ENCODE measurements around the gene TMEM9.

TMEM9 gene

GRCh38 chr1:201144701-201145100 lies 9.6 kb downstream of the TMEM9 start:
- Mint-ChIP-seq H3K36me3 (ENCODE audit: low read depth) (no peaks in the 10 kb centered on the region), H3K4me1 (ENCODE audit: low read depth) (no peaks in the 10 kb centered on the region), H3K27ac (no peak overlapping the region), H3K4me3 (no peak overlapping the region), H3K27me3 (ENCODE audit: low read depth) (no peaks in the 10 kb centered on the region), H3K9me3 (no peaks in the 10 kb centered on the region)

GRCh38 chr1:201143726-201144635 lies 10.3 kb downstream of the TMEM9 start:
- no peaks in the 10 kb centered on the region for H3K4me1 Mint-ChIP-seq (ENCODE audit: low read depth)
- no peaks in the 10 kb centered on the region for H3K27me3 Mint-ChIP-seq (ENCODE audit: low read depth)
- H3K36me3 Mint-ChIP-seq (ENCODE audit: low read depth) = no peaks in the 10 kb centered on the region
- no peaks in the 10 kb centered on the region for H3K9me3 Mint-ChIP-seq
- no peak overlapping the region for H3K4me3 Mint-ChIP-seq
- no peak overlapping the region for H3K27ac Mint-ChIP-seq

GRCh38 chr1:201142849-201143725 lies 11.2 kb downstream of the TMEM9 start:
- Mint-ChIP-seq H3K27ac (no peak overlapping the region), H3K36me3 (ENCODE audit: low read depth) (no peaks in the 10 kb centered on the region), H3K4me3 (no peak overlapping the region), H3K27me3 (ENCODE audit: low read depth) (no peaks in the 10 kb centered on the region), H3K9me3 (no peaks in the 10 kb centered on the region), H3K4me1 (ENCODE audit: low read depth) (no peaks in the 10 kb centered on the region)

DNA sequence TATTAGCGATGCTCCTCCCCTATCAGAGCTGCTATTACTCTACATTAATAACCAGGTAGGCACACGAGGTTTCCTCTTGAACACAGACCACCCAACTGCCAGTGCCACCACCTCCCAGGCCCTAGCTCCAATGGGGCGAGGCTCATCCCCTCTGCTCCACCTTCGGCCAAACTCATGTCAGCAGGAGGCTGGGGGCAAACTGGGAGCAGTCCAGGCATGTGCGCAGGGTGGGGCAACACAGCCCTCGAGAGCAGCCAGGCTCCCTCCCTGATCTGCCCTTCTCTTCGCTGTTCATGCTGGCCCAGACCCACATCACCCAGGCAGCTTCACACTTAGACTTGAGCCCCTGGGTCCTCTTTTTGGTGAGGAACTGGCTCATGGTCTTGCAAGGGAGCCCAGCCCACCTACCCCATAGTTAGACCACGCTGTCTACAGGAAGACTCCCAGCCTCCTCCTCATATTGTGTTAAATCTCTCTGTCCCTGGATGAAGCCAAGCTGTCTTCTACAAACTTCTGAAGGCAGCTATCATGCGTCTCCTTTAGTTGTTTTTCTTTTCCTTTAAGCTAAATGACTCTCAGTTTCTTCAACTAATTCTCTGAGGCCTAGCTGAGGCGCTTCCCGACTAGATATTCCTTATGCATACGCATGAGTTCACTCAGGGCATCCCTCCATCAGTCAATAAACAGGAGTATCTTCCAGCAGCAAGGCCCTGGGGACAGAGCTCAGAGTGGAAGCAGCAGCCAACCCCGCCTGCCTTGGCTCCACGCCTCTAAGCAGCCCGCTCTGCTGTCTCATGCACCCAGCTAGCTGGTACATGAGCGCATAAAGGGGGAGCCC lies 12.0 kb downstream of the TMEM9 start:
- Mint-ChIP-seq H3K27me3 (ENCODE audit: low read depth) (no peaks in the 10 kb centered on the region), H3K4me1 (ENCODE audit: low read depth) (no peaks in the 10 kb centered on the region), H3K4me3 (no peak overlapping the region), H3K27ac (no peak overlapping the region), H3K9me3 (no peaks in the 10 kb centered on the region), H3K36me3 (ENCODE audit: low read depth) (no peaks in the 10 kb centered on the region)

- H3K36me3 Mint-ChIP-seq (ENCODE audit: low read depth) = no peaks in the 10 kb centered on the region
- no peaks in the 10 kb centered on the region for H3K4me1 Mint-ChIP-seq (ENCODE audit: low read depth)
- H3K27ac Mint-ChIP-seq = no peak overlapping the region
- H3K27me3 Mint-ChIP-seq (ENCODE audit: low read depth) = no peaks in the 10 kb centered on the region
- no peaks in the 10 kb centered on the region for H3K9me3 Mint-ChIP-seq
- H3K4me3 Mint-ChIP-seq = no peak overlapping the region
Observed at GRCh38 chr1:201141418-201141817, 12.9 kb downstream of the TMEM9 start.

GRCh38 chr1:201140941-201141260 lies 13.4 kb downstream of the TMEM9 start:
- Mint-ChIP-seq H3K4me3 (no peak overlapping the region), H3K9me3 (no peaks in the 10 kb centered on the region), H3K4me1 (ENCODE audit: low read depth) (no peaks in the 10 kb centered on the region), H3K36me3 (ENCODE audit: low read depth) (no peaks in the 10 kb centered on the region), H3K27ac (no peak overlapping the region), H3K27me3 (ENCODE audit: low read depth) (no peaks in the 10 kb centered on the region)

GRCh38 chr1:201140235-201140940 lies 13.9 kb downstream of the TMEM9 start:
- no peak overlapping the region for H3K4me3 Mint-ChIP-seq
- no peaks in the 10 kb centered on the region for H3K36me3 Mint-ChIP-seq (ENCODE audit: low read depth)
- no peak overlapping the region for H3K27ac Mint-ChIP-seq
- H3K9me3 Mint-ChIP-seq = no peaks in the 10 kb centered on the region
- no peaks in the 10 kb centered on the region for H3K4me1 Mint-ChIP-seq (ENCODE audit: low read depth)
- H3K27me3 Mint-ChIP-seq (ENCODE audit: low read depth) = no peaks in the 10 kb centered on the region

GRCh38 chr1:201139756-201140155 lies 14.5 kb downstream of the TMEM9 start:
- Mint-ChIP-seq H3K27ac (no peak overlapping the region), H3K9me3 (no peaks in the 10 kb centered on the region), H3K36me3 (ENCODE audit: low read depth) (no peaks in the 10 kb centered on the region), H3K4me3 (no peak overlapping the region), H3K4me1 (ENCODE audit: low read depth) (no peaks in the 10 kb centered on the region), H3K27me3 (ENCODE audit: low read depth) (no peaks in the 10 kb centered on the region)

- Mint-ChIP-seq H3K4me1 (ENCODE audit: low read depth) (no peaks in the 10 kb centered on the region), H3K27ac (no peak overlapping the region), H3K36me3 (ENCODE audit: low read depth) (no peaks in the 10 kb centered on the region), H3K27me3 (ENCODE audit: low read depth) (no peaks in the 10 kb centered on the region), H3K9me3 (no peaks in the 10 kb centered on the region), H3K4me3 (no peak overlapping the region)
Observed at GRCh38 chr1:201139306-201139705, 15.0 kb downstream of the TMEM9 start.

- Mint-ChIP-seq H3K27me3 (ENCODE audit: low read depth) (no peaks in the 10 kb centered on the region), H3K4me1 (ENCODE audit: low read depth) (no peaks in the 10 kb centered on the region), H3K4me3 (no peak overlapping the region), H3K36me3 (ENCODE audit: low read depth) (no peaks in the 10 kb centered on the region), H3K9me3 (no peaks in the 10 kb centered on the region), H3K27ac (no peak overlapping the region)
Observed at GRCh38 chr1:201138311-201138840, 15.9 kb downstream of the TMEM9 start.

DNA sequence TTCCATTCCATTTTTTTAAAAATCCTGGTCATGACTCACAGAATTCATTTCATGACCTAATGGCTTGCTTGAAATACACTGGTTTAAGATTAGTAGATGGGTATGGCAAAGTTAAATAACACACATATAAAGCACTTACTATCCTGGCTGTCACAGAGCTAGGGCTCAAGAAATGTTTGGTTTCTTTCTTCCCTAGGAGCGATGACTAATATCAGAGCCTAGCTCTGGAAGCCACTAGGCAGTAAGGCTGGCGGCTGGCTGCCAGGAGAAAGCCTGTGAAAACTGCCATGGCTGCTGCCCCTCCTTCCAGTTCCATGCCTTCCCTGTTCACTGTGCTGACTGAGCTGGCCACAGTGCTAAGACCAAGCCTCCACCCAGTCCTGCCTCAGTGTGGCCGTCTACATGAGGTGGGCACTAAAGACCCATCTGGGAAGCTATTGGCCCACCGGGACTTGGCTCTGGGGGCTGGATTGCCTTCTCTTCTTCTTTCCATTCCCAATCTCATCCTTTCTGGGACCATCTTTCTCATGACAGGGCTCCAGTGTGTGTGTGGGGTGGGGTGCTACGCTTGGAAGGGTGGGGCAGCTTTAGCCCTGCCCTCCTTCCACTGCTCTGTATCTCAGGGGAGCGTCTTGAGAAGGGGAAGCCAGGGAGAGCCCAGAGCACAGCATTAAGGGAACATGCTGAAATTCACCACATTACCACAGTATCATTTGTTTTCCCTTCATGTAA lies 16.5 kb downstream of the TMEM9 start:
- no peaks in the 10 kb centered on the region for H3K36me3 Mint-ChIP-seq (ENCODE audit: low read depth)
- no peaks in the 10 kb centered on the region for H3K4me1 Mint-ChIP-seq (ENCODE audit: low read depth)
- H3K27me3 Mint-ChIP-seq (ENCODE audit: low read depth) = no peaks in the 10 kb centered on the region
- no peak overlapping the region for H3K27ac Mint-ChIP-seq
- H3K9me3 Mint-ChIP-seq = no peaks in the 10 kb centered on the region
- no peak overlapping the region for H3K4me3 Mint-ChIP-seq

GRCh38 chr1:201137024-201137392 lies 17.3 kb downstream of the TMEM9 start:
- no peaks in the 10 kb centered on the region for H3K36me3 Mint-ChIP-seq (ENCODE audit: low read depth)
- H3K4me1 Mint-ChIP-seq (ENCODE audit: low read depth) = no peaks in the 10 kb centered on the region
- no peak overlapping the region for H3K4me3 Mint-ChIP-seq
- no peaks in the 10 kb centered on the region for H3K27me3 Mint-ChIP-seq (ENCODE audit: low read depth)
- H3K9me3 Mint-ChIP-seq = no peaks in the 10 kb centered on the region
- no peak overlapping the region for H3K27ac Mint-ChIP-seq

DNA sequence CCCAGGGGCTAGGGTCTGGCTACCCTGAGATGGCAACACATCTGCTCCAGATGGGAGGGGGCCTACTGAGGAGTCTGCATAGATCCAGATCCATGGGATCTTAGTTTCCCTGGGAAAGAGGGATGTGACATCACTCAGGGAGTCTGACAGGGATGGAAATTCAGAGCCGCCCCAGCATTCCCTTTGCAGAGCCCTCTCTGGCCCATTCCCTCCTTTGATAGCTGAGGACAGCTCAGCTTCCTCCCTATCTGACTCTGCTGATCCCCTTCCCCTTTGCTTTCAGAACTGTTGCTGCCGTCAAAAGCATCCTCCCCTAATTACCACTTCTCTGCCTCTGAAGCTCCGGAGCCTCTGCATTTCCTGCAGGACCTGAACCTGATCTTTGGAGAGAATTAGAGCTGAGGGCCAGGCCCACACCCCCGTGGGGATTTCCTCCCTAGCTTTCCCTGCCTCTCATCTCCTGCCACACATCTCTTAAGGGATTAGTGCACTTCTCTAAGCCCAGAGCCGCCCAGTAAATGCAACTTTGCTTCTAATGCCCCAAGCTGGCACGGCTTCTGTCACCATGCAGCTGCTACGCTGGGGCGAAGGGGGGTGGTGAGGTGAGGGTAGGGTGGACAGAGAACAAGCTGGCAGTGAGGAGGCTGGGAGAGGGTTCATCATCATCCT lies 17.8 kb downstream of the TMEM9 start:
- Mint-ChIP-seq H3K27me3 (ENCODE audit: low read depth) (no peaks in the 10 kb centered on the region), H3K27ac (no peak overlapping the region), H3K36me3 (ENCODE audit: low read depth) (no peaks in the 10 kb centered on the region), H3K9me3 (no peaks in the 10 kb centered on the region), H3K4me1 (ENCODE audit: low read depth) (no peaks in the 10 kb centered on the region), H3K4me3 (no peak overlapping the region)
